Aorta (tissue), 5 donors: ENCODE results near the gene S100Z. TPM values are rescaled to one million over a fixed set of nuclear protein-coding genes. Genes with fewer than 3 reads are reported as not detected.
A peak's percentile ranks its signal among the peaks of the same experiment; 100 is the strongest.

ENCODE experiments used
- ATAC-seq: fragments of 200-7000 bp; cut with Tn5 transposase; one replicate; pipeline ENCODE4 v1.9.1; 2022; ENCODE audit warnings: moderate library complexity; ENCODE audit not compliant: low FRiP score
- DNase-seq, 2 donors: peaks; one replicate each; pipeline ENCODE4 v3.0.0-alpha.2; 2020
- H3K27ac ChIP-seq, 2 donors: one replicate each; pipeline ENCODE4 v1.5.1; 2013; ENCODE audit warnings: low read length in 2 of 2, mild to moderate bottlenecking in 2 of 2, moderate library complexity in 2 of 2, control low read depth in 1 of 2, inconsistent platforms in 1 of 2, low read depth in 1 of 2
- H3K27me3 ChIP-seq, 2 donors: one replicate each; pipeline ENCODE4 v1.6.1; 2013; ENCODE audit warnings: control low read depth in 1 of 2, low read length in 1 of 2, mild to moderate bottlenecking in 1 of 2, moderate library complexity in 1 of 2; ENCODE audit not compliant: insufficient read depth in 2 of 2, control insufficient read depth in 1 of 2
- H3K36me3 ChIP-seq, 2 donors: one replicate each; pipeline ENCODE4 v1.6.1; 2013; ENCODE audit warnings: control low read depth in 1 of 2, low read length in 1 of 2, mild to moderate bottlenecking in 1 of 2; ENCODE audit not compliant: insufficient read depth in 2 of 2, control insufficient read depth in 1 of 2
- H3K4me1 ChIP-seq, 2 donors: one replicate each; pipeline ENCODE4 v1.6.1; 2013; ENCODE audit warnings: low read length in 2 of 2, control low read depth in 1 of 2, mild to moderate bottlenecking in 1 of 2, moderate library complexity in 1 of 2; ENCODE audit not compliant: insufficient read depth in 2 of 2, control insufficient read depth in 1 of 2
- H3K4me3 ChIP-seq, 2 donors: one replicate each; pipeline ENCODE4 v1.5.1; 2013; ENCODE audit warnings: low read length in 2 of 2, control low read depth in 1 of 2, mild to moderate bottlenecking in 1 of 2
- H3K9me3 ChIP-seq: one replicate; pipeline ENCODE4 v1.6.1; 2013; ENCODE audit warnings: mild to moderate bottlenecking, low read length; ENCODE audit not compliant: control insufficient read depth
- WGBS, 2 donors: extraction: QIAGEN DNeasy Blood & Tissue Kit; methylation state at CpG; one replicate each; pipeline ENCODE4 v1.1.7; 2013; 5-methylcytosine and 5-hydroxymethylcytosine counted together
- intact Hi-C, 2 donors: fragments of 100-400 bp; cut with DNase I; formaldehyde crosslinking; loops; one replicate each; pipeline versions ENCODE4 v1.14.2 to v1.15.0; 2022
- long read RNA-seq, 2 donors: library from polyadenylated mRNA; unstranded; transcript quantifications; one replicate each; pipeline ENCODE4 v2.0.0, GENCODE V29; 2020 to 2021
- polyA plus RNA-seq, 2 donors: library from polyadenylated mRNA; stranded (reverse); fragments of 200-250 nt; gene quantifications; one replicate each; pipeline ENCODE4 v1.2.3, GENCODE V29; 2013
- total RNA-seq, 2 donors: library from RNA; stranded (reverse); fragmentation: NEBNext Ultra II Directional; extraction: Animal tissue kit (Norgen Biotek cat#: 25700); gene quantifications; one replicate each; pipeline ENCODE4 v1.2.1, GENCODE V29; 2021
- donor health status: healthy with polysubstance abuse.
- donor health status: Bipolar disorder and iron deficiency.
- donor health status: DM: no; HTN: no; CAD: no.
- donor health status: DM: no; HTN: no; CAD: no.
- donor health status: DM: yes; HTN: yes; CAD: no.

S100Z gene
- total RNA-seq (under 1 TPM; 0.68 to 0.87 TPM), polyA plus RNA-seq (not detected)
- long read RNA-seq, donor 1, partial matches to known transcripts: 0 of 1 reads
- long read RNA-seq, donor 1, other reads (novel, unspliced or antisense): 1 of 1 reads
- long read RNA-seq, donor 2, partial matches to known transcripts: 0 of 1 reads
- long read RNA-seq, donor 2, other reads (novel, unspliced or antisense): 1 of 1 reads

GRCh38 chr5:76849419-76850291 is at the start of gene S100Z:
Gene S100Z, plus strand, starts transcription at chr5:76850014. Its CDS starts 25,346 bp downstream, at chr5:76875360.
- Histone ChIP-seq H3K36me3 (no peaks in the 10 kb centered on the region), H3K27me3 (no peaks in the 10 kb centered on the region), H3K4me3 (no peak within 1 kb of the TSS), H3K9me3 (no peaks in the 10 kb centered on the region), H3K4me1 (peaks cover 0 to 1% of the 10 kb centered on the region in 2 donors), H3K27ac (no peak within 1 kb of the TSS)
- 90 to 92% methylated on average over 18 of the region's 18 CpGs for WGBS, 2 donors
- ATAC-seq (no peak), DNase-seq (no peak)
- intact Hi-C loops: no loop called here

- Histone ChIP-seq H3K4me1 (no peaks in the 10 kb centered on the region), H3K36me3 (no peaks in the 10 kb centered on the region), H3K4me3 (no peak overlapping the region), H3K9me3 (no peaks in the 10 kb centered on the region), H3K27me3 (no peaks in the 10 kb centered on the region), H3K27ac (no peak overlapping the region)
- no peak for DNase-seq
- intact Hi-C loops: no loop called here
- no peak for ATAC-seq
- 96 to 97% methylated on average over 3 of the region's 3 CpGs for WGBS, 2 donors
These were observed 49.2 kb upstream of the S100Z start for GRCh38 chr5:76800579-76800978.

GRCh38 chr5:76801159-76801802 is 48.5 kb upstream of the S100Z start:
- ATAC-seq: peak; percentile 29
- WGBS, 2 donors: 53 to 57% methylated on average over 4 of the region's 4 CpGs
- H3K4me3 ChIP-seq: no peak overlapping the region
- no peak overlapping the region for H3K27ac ChIP-seq
- no peaks in the 10 kb centered on the region for H3K9me3 ChIP-seq
- no peaks in the 10 kb centered on the region for H3K36me3 ChIP-seq
- no peaks in the 10 kb centered on the region for H3K27me3 ChIP-seq
- DNase-seq: peak; percentile 55 to 71
- no peaks in the 10 kb centered on the region for H3K4me1 ChIP-seq
- intact Hi-C loops: no loop called here

GRCh38 chr5:76801803-76802195 is 48.0 kb upstream of the S100Z start:
- Histone ChIP-seq H3K9me3 (no peaks in the 10 kb centered on the region), H3K27ac (no peak overlapping the region), H3K36me3 (no peaks in the 10 kb centered on the region), H3K4me3 (no peak overlapping the region), H3K27me3 (no peaks in the 10 kb centered on the region), H3K4me1 (no peaks in the 10 kb centered on the region)
- 88 to 92% methylated on average over 3 of the region's 3 CpGs for WGBS, 2 donors
- intact Hi-C loops: no loop called here
- DNase-seq: peak in 1 of 2 donors; percentile 24
- no peak for ATAC-seq

GRCh38 chr5:76804266-76804665 is 45.5 kb upstream of the S100Z start:
- no peak for ATAC-seq
- no peaks in the 10 kb centered on the region for H3K9me3 ChIP-seq
- no peak for DNase-seq
- 91% methylated on average over 8 of the region's 8 CpGs for WGBS, 2 donors
- H3K4me1 ChIP-seq: no peaks in the 10 kb centered on the region
- no peaks in the 10 kb centered on the region for H3K27me3 ChIP-seq
- intact Hi-C loops: no loop called here
- no peak overlapping the region for H3K4me3 ChIP-seq
- H3K36me3 ChIP-seq: no peaks in the 10 kb centered on the region
- H3K27ac ChIP-seq: no peak overlapping the region

GRCh38 chr5:76805821-76806505 is 43.9 kb upstream of the S100Z start:
- ATAC-seq (no peak), DNase-seq (peak in 1 of 2 donors; percentile 3)
- no peak overlapping the region for H3K4me3 ChIP-seq
- H3K27me3 ChIP-seq: no peaks in the 10 kb centered on the region
- no peaks in the 10 kb centered on the region for H3K4me1 ChIP-seq
- H3K27ac ChIP-seq: no peak overlapping the region
- no peaks in the 10 kb centered on the region for H3K36me3 ChIP-seq
- WGBS, 2 donors: 80 to 84% methylated on average over 7 of the region's 7 CpGs
- intact Hi-C loops: no loop called here
- no peaks in the 10 kb centered on the region for H3K9me3 ChIP-seq

- intact Hi-C loops: no loop called here
- peak in 1 of 2 donors; percentile 0 for DNase-seq
- Histone ChIP-seq H3K9me3 (no peaks in the 10 kb centered on the region), H3K27ac (no peak overlapping the region), H3K27me3 (no peaks in the 10 kb centered on the region), H3K4me1 (no peaks in the 10 kb centered on the region), H3K36me3 (no peaks in the 10 kb centered on the region), H3K4me3 (no peak overlapping the region)
- no peak for ATAC-seq
- 22 to 29% methylated on average over 3 of the region's 3 CpGs for WGBS, 2 donors
These were observed 42.5 kb upstream of the S100Z start for GRCh38 chr5:76807296-76807695.

GRCh38 chr5:76808141-76808691 is 41.6 kb upstream of the S100Z start:
- ATAC-seq: no peak
- H3K9me3 ChIP-seq: no peaks in the 10 kb centered on the region
- 88% methylated on average over 5 of the region's 5 CpGs for WGBS, 2 donors
- H3K36me3 ChIP-seq: no peaks in the 10 kb centered on the region
- no peaks in the 10 kb centered on the region for H3K4me1 ChIP-seq
- no peaks in the 10 kb centered on the region for H3K27me3 ChIP-seq
- no peak for DNase-seq
- H3K27ac ChIP-seq: no peak overlapping the region
- H3K4me3 ChIP-seq: no peak overlapping the region
- intact Hi-C loops: no loop called here
